IMR-90 (cell line): ENCODE data around the gene RPL41. TPM values are rescaled to one million over a fixed set of nuclear protein-coding genes. Genes with fewer than 3 reads are reported as not detected.

ENCODE experiments used
- ATAC-seq: fragments of 200-7000 bp; cut with Tn5 transposase; 2 replicates; pipeline ENCODE4 v1.9.1; 2020; ENCODE audit warnings: low read depth, mild to moderate bottlenecking, moderate library complexity
- BruUV-seq: library from RNA; stranded (reverse); fragments of 400-500 nt; replicated peaks from 2 replicates; lab custom pipeline; 2021; lab: Mats Ljungman, UMichigan
- CTCF ChIA-PET: fragments of 300-600 bp; formaldehyde crosslinking; extraction: SDS; loops from one replicate; lab custom pipeline; 2021; ENCODE audit warnings: antibody characterized with exemption; lab: Yijun Ruan, JAX
- POLR2A ChIA-PET: fragments of 300-600 bp; sonication (Branson Sonifier 250); formaldehyde crosslinking; loops from one replicate; lab custom pipeline; 2022; ENCODE audit warnings: antibody characterized with exemption; ENCODE audit not compliant: unreplicated experiment; lab: Charles Lee
- DNase-seq: peaks from one replicate; pipeline ENCODE4 v3.0.0; 2013
- H2AFZ ChIP-seq: replicated peaks from 2 replicates; pipeline ENCODE3; 2013; ENCODE audit warnings: low read length, mild to moderate bottlenecking; ENCODE audit not compliant: poor library complexity
- H2AK5ac ChIP-seq: 2 replicates; pipeline ENCODE4 v1.6.1; 2013; ENCODE audit warnings: low read depth, low read length, inconsistent platforms
- H2AK9ac ChIP-seq: replicated peaks from 2 replicates; pipeline ENCODE3; 2013; ENCODE audit warnings: mild to moderate bottlenecking, low read depth, low read length, moderate library complexity; ENCODE audit not compliant: poor library complexity
- H2BK120ac ChIP-seq: 2 replicates; pipeline ENCODE4 v1.6.1; 2013; ENCODE audit warnings: low read depth, low read length, inconsistent platforms
- H2BK15ac ChIP-seq: 3 replicates; pipeline ENCODE4 v1.6.1; 2013; ENCODE audit warnings: low read depth, low read length, inconsistent platforms
- H2BK20ac ChIP-seq: 2 replicates; pipeline ENCODE4 v1.6.1; 2013; ENCODE audit warnings: low read depth, mild to moderate bottlenecking, inconsistent platforms, low read length, moderate library complexity
- H2BK5ac ChIP-seq: 2 replicates; pipeline ENCODE4 v1.6.1; 2013; ENCODE audit warnings: mild to moderate bottlenecking, low read depth, low read length, inconsistent platforms; ENCODE audit not compliant: poor library complexity, severe bottlenecking
- H3K14ac ChIP-seq: replicated peaks from 2 replicates; pipeline ENCODE4 v1.6.1; 2013; ENCODE audit warnings: low read depth, low read length, inconsistent platforms
- H3K18ac ChIP-seq: 2 replicates; pipeline ENCODE4 v1.6.1; 2013; ENCODE audit warnings: low read depth, low read length, control low read depth
- H3K23ac ChIP-seq: 2 replicates; pipeline ENCODE4 v1.6.1; 2013; ENCODE audit warnings: low read depth, low read length, inconsistent platforms
- H3K27ac ChIP-seq: 2 replicates; pipeline ENCODE4 v1.5.1; 2013; ENCODE audit warnings: mild to moderate bottlenecking, control low read depth, low read length; ENCODE audit not compliant: insufficient read depth
- H3K27me3 ChIP-seq: 2 replicates; pipeline ENCODE4 v1.6.1; 2013; ENCODE audit warnings: low read length; ENCODE audit not compliant: control insufficient read depth, insufficient read depth
- H3K36me3 ChIP-seq: 2 replicates; pipeline ENCODE4 v1.6.1; 2013; ENCODE audit warnings: low read length, mixed read lengths; ENCODE audit not compliant: control insufficient read depth, insufficient read depth
- H3K4ac ChIP-seq: 2 replicates; pipeline ENCODE4 v1.6.1; 2013; ENCODE audit warnings: low read depth, low read length, inconsistent platforms
- H3K4me1 ChIP-seq: 2 replicates; pipeline ENCODE4 v1.6.1; 2013; ENCODE audit warnings: low read length, mixed read lengths; ENCODE audit not compliant: control insufficient read depth, insufficient read depth
- H3K4me2 ChIP-seq: 2 replicates; pipeline ENCODE4 v1.6.1; 2013; ENCODE audit warnings: low read depth, mild to moderate bottlenecking, control low read depth, low read length, moderate library complexity
- H3K4me3 ChIP-seq: 2 replicates; pipeline ENCODE4 v1.5.1; 2013; ENCODE audit warnings: low read depth, mild to moderate bottlenecking, control low read depth, low read length, moderate library complexity; ENCODE audit not compliant: insufficient read depth
- H3K56ac ChIP-seq: 2 replicates; pipeline ENCODE4 v1.6.1; 2013; ENCODE audit warnings: low read length, inconsistent platforms; ENCODE audit not compliant: insufficient read depth; ENCODE audit errors: extremely low read depth
- H3K79me1 ChIP-seq, 2 experiments: 2 replicates each; pipeline ENCODE4 v1.6.1; 2013; ENCODE audit warnings: low read length in 2 of 2, inconsistent platforms in 1 of 2, low read depth in 1 of 2
- H3K9ac ChIP-seq: 2 replicates; pipeline ENCODE4 v1.6.1; 2013; ENCODE audit warnings: low read depth, low read length, control low read depth
- H3K9me1 ChIP-seq: 2 replicates; pipeline ENCODE4 v1.6.1; 2013; ENCODE audit warnings: low read length, inconsistent platforms; ENCODE audit not compliant: insufficient read depth
- H3K9me3 ChIP-seq: 2 replicates; pipeline ENCODE4 v1.6.1; 2013; ENCODE audit warnings: low read length; ENCODE audit not compliant: control insufficient read depth, insufficient read depth
- H4K20me1 ChIP-seq: 2 replicates; pipeline ENCODE4 v1.6.1; 2013; ENCODE audit warnings: low read length, inconsistent platforms; ENCODE audit not compliant: insufficient read depth
- H4K5ac ChIP-seq: 2 replicates; pipeline ENCODE4 v1.6.1; 2013; ENCODE audit warnings: mild to moderate bottlenecking, low read depth, low read length, control low read depth
- H4K8ac ChIP-seq, 2 experiments: 2 replicates each; pipeline ENCODE4 v1.6.1; 2013; ENCODE audit warnings: low read depth in 2 of 2, low read length in 2 of 2, control low read depth in 1 of 2, inconsistent platforms in 1 of 2
- H4K91ac ChIP-seq: 2 replicates; pipeline ENCODE4 v1.6.1; 2013; ENCODE audit warnings: low read depth, low read length, inconsistent platforms; ENCODE audit not compliant: insufficient read depth
- MAZ ChIP-seq: IDR thresholded peaks from 2 replicates; pipeline ENCODE4 v1.6.1; 2012; ENCODE audit warnings: low read depth, mild to moderate bottlenecking, low read length, improper control_type of control experiment, moderate library complexity, borderline replicate concordance
- RAD21 ChIP-seq: IDR thresholded peaks from 2 replicates; pipeline ENCODE4 v1.6.1; 2012; ENCODE audit warnings: low read length, improper control_type of control experiment
- SMC3 ChIP-seq: fragments of 150-350 bp; IDR thresholded peaks from 2 replicates; pipeline ENCODE4 v1.6.1; 2016; ENCODE audit warnings: low read depth, mild to moderate bottlenecking, antibody characterized with exemption, low read length, moderate library complexity
- WGBS, 2 experiments: methylation state at CpG; one replicate each; pipeline versions ENCODE4 v1.1.5 to v1.1.7; 2013; ENCODE audit warnings: missing lambda C conversion rate in 2 of 2; ENCODE audit not compliant: insufficient read length in 1 of 2; ENCODE audit errors: extremely low coverage in 2 of 2; 5-methylcytosine and 5-hydroxymethylcytosine counted together
- dilution Hi-C: fragments of 300-500 bp; cut with HindIII; formaldehyde crosslinking; loops from one replicate; pipeline ENCODE4 v1.14.3; 2018; ENCODE audit warnings: low sequenced_read_pairs; ENCODE audit not compliant: unreplicated experiment
- in situ Hi-C: fragments of 300-500 bp; cut with MboI; formaldehyde crosslinking; loops from 3 replicates; pipeline ENCODE4 v1.14.3; 2019; ENCODE audit warnings: low sequenced_read_pairs, inconsistent platforms, mixed read lengths
- intact Hi-C: fragments of 100-400 bp; cut with micrococcal nuclease; formaldehyde crosslinking; loops from 2 replicates; pipeline ENCODE4 v1.10.0; 2022
- polyA plus RNA-seq, 3 experiments: library from polyadenylated mRNA; depleted of rRNA; stranded (reverse); fragments of >200 nt; gene quantifications; 2 replicates each; pipeline ENCODE4 v1.2.3, GENCODE V29; 2012; ENCODE audit warnings: low replicate concordance in 1 of 3
- total RNA-seq: library from RNA; depleted of rRNA; stranded (reverse); fragments of >200 nt; gene quantifications from 2 replicates; pipeline ENCODE4 v1.2.3, GENCODE V29; 2012
- TF ChIP-seq, protein P1 (sequence below): fragments of 150-350 bp; IDR thresholded peaks from 2 replicates; pipeline ENCODE4 v1.6.1; 2016; ENCODE audit warnings: low read depth, mild to moderate bottlenecking, low read length, moderate library complexity, borderline replicate concordance

Gene RPL41
- total and polyA plus RNA-seq, 2 of the 4 experiments (the other 2 are of a cell fraction), result 1,119 to 9,394 TPM

DNA sequence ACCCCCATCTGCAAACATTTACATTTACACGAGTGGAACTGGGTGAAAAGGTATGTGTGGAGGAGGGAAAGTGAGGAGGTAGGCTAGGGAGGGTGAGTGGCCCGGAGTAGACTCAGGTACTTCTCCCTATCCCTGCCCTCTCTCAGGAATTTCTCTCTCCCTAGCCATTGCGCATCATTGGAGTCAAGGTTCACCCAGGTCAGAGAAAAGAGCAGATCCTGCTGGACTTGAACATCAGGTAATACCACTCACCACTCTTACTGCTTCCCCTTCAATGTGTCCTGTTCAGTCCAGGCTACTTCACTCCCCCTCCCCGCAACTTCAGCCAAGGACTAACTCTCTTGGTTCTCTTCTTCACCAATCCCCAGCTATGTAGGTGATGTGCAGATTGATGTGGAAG is 14.4 kb downstream of the RPL41 start:
- intact Hi-C loops, result no loop called here
- no peak overlapping the region for H3K9ac ChIP-seq
- no peak overlapping the region for H3K14ac ChIP-seq

More for the DNA sequence above, 14.4 kb downstream of the RPL41 start:
- no peak overlapping the region for H3K18ac ChIP-seq
- H4K91ac ChIP-seq, result no peak overlapping the region
- H4K5ac ChIP-seq, result no peak overlapping the region
- no TSS peak for BruUV-seq
- no peak overlapping the region for H3K27ac ChIP-seq
- H3K27me3 ChIP-seq, result no peaks in the 10 kb centered on the region
- POLR2A ChIA-PET, result no interaction called here
- H3K23ac ChIP-seq, result no peak overlapping the region
- CTCF ChIA-PET, result no interaction called here
- H3K9me1 ChIP-seq, result no peaks in the 10 kb centered on the region
- H4K20me1 ChIP-seq, result no peaks in the 10 kb centered on the region
- peaks cover 6% of the 10 kb centered on the region; the same call in 1 of the 2 replicates for H3K4me1 ChIP-seq
- H2BK20ac ChIP-seq, result no peak overlapping the region
- H2AFZ ChIP-seq, result no peak overlapping the region
- H2BK120ac ChIP-seq, result no peak overlapping the region
- in situ Hi-C loops, result no loop called here
- no peak overlapping the region for H3K56ac ChIP-seq
- 0 out of 2 replicates have a peak overlapping the region, but pooled peaks have one; percentile 9 for H2AK5ac ChIP-seq
- DNase-seq (no peak), ATAC-seq (no peak)
- H3K79me1 ChIP-seq, result peaks cover 44 to 68% of the 10 kb centered on the region in 2 experiments
- H3K4me2 ChIP-seq, result no peak overlapping the region
- H3K9me3 ChIP-seq, result no peaks in the 10 kb centered on the region
- H3K4ac ChIP-seq, result no peak overlapping the region
- no peak overlapping the region for H2BK15ac ChIP-seq
- H3K4me3 ChIP-seq, result no peak overlapping the region
- 100% methylated on average over 1 of the region's 4 CpGs; no CpG with 5 or more reads in 1 of the 2 experiments for WGBS, 2 experiments
- H2BK5ac ChIP-seq, result no peak overlapping the region
- dilution Hi-C loops, result no loop called here
- no peak overlapping the region for H4K8ac ChIP-seq
- H2AK9ac ChIP-seq, result peak overlapping the region; percentile 77
- peaks cover 39% of the 10 kb centered on the region for H3K36me3 ChIP-seq
- TF ChIP-seq, protein P1, sequence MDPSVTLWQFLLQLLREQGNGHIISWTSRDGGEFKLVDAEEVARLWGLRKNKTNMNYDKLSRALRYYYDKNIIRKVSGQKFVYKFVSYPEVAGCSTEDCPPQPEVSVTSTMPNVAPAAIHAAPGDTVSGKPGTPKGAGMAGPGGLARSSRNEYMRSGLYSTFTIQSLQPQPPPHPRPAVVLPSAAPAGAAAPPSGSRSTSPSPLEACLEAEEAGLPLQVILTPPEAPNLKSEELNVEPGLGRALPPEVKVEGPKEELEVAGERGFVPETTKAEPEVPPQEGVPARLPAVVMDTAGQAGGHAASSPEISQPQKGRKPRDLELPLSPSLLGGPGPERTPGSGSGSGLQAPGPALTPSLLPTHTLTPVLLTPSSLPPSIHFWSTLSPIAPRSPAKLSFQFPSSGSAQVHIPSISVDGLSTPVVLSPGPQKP, result no peak
- no peak for TF ChIP-seq MAZ
- no peak for TF ChIP-seq SMC3
- no peak for TF ChIP-seq RAD21
